Hematopoietic multipotent progenitor cell (in vitro differentiated cells): Measurements from ENCODE around the gene ECT2L. TPM values are rescaled to one million over a fixed set of nuclear protein-coding genes. Genes with fewer than 3 reads are reported as not detected.

Experiments used
- DNase-seq, 3 donors: peaks; one replicate each; pipeline ENCODE4 v3.0.0-alpha.2; 2011 to 2015; ENCODE audit warnings: low read depth in 2 of 3, low spot score in 2 of 3
- total RNA-seq: library from RNA; depleted of rRNA; stranded (reverse); fragments of >200 nt; gene quantifications from one replicate; pipeline ENCODE4 v1.2.3, GENCODE V29; 2012

The ECT2L gene
- total RNA-seq = not detected

GRCh38 chr6:138795809-138796603, at the start of gene ECT2L:
Gene ECT2L, plus strand, starts transcription at chr6:138796087. Its CDS starts 17,188 bp downstream, at chr6:138813275.
- DNase-seq = peak in 2 of 3 donors; percentile 8 to 27

- no peak for DNase-seq
Observed at GRCh38 chr6:138752017-138752416, 43.9 kb upstream of the ECT2L start.

- no peak for DNase-seq
Observed at GRCh38 chr6:138757136-138757535, 38.8 kb upstream of the ECT2L start.

- peak in 2 of 3 donors; percentile 24 to 82 for DNase-seq
Observed at GRCh38 chr6:138765896-138766655, 29.8 kb upstream of the ECT2L start.

- DNase-seq = peak in 2 of 3 donors; percentile 81 to 92
Observed at GRCh38 chr6:138769102-138769676, 26.7 kb upstream of the ECT2L start.

GRCh38 chr6:138772596-138773176, 23.2 kb upstream of the ECT2L start:
- peak in 1 of 3 donors; percentile 9 for DNase-seq

GRCh38 chr6:138773177-138774091, 22.5 kb upstream of the ECT2L start, which contains the start of gene CCDC28A:
Gene CCDC28A, plus strand, starts transcription at chr6:138773769. Its CDS starts 2,352 bp downstream, at chr6:138776121.
- peak; percentile 89 to 98 (median 96) for DNase-seq

GRCh38 chr6:138774370-138774769, 21.5 kb upstream of the ECT2L start:
- no peak for DNase-seq

GRCh38 chr6:138776659-138777058, 19.2 kb upstream of the ECT2L start:
- no peak for DNase-seq

GRCh38 chr6:138778331-138778730, 17.6 kb upstream of the ECT2L start:
- no peak for DNase-seq

- no peak for DNase-seq
Observed at GRCh38 chr6:138782243-138782642, 13.6 kb upstream of the ECT2L start.

GRCh38 chr6:138785079-138785478, 10.8 kb upstream of the ECT2L start:
- no peak for DNase-seq

GRCh38 chr6:138785980-138786379, 9.9 kb upstream of the ECT2L start:
- no peak for DNase-seq

- DNase-seq = no peak
Observed at GRCh38 chr6:138787138-138787537, 8.7 kb upstream of the ECT2L start.

- DNase-seq = no peak
Observed at GRCh38 chr6:138796771-138797170, 884 bp downstream of the ECT2L start.

GRCh38 chr6:138797806-138798446, 2.0 kb downstream of the ECT2L start:
- no peak for DNase-seq

- DNase-seq = no peak
Observed at GRCh38 chr6:138800377-138801150, 4.7 kb downstream of the ECT2L start.

GRCh38 chr6:138803331-138803730, 7.4 kb downstream of the ECT2L start:
- DNase-seq = no peak

- DNase-seq = no peak
Observed at GRCh38 chr6:138803861-138804260, 8.0 kb downstream of the ECT2L start.
